AG20443 (cell line): ENCODE measurements around the gene DOCK1.

Experiments
- DNase-seq: peaks from one replicate; pipeline ENCODE4 v3.0.0; 2012; ENCODE audit warnings: low spot score, mixed read lengths

DOCK1 gene

GRCh38 chr10:127221281-127221680 lies 316.1 kb downstream of the DOCK1 start:
- no peak for DNase-seq

GRCh38 chr10:127227027-127227426 lies 321.8 kb downstream of the DOCK1 start:
- no peak for DNase-seq

- DNase-seq = no peak
These were observed 322.4 kb downstream of the DOCK1 start for GRCh38 chr10:127227663-127228062.

- no peak for DNase-seq
These were observed 323.1 kb downstream of the DOCK1 start for GRCh38 chr10:127228195-127228787.

GRCh38 chr10:127234306-127234800 lies 329.1 kb downstream of the DOCK1 start:
- no peak for DNase-seq

GRCh38 chr10:127236266-127236665 lies 331.0 kb downstream of the DOCK1 start:
- DNase-seq = no peak

- no peak for DNase-seq
These were observed 337.7 kb downstream of the DOCK1 start for GRCh38 chr10:127242914-127243313.

- DNase-seq = peak; percentile 45
These were observed 338.5 kb downstream of the DOCK1 start for GRCh38 chr10:127243490-127244272.

- DNase-seq = no peak
These were observed 340.2 kb downstream of the DOCK1 start for GRCh38 chr10:127245456-127245855.

GRCh38 chr10:127250031-127250430 lies 344.8 kb downstream of the DOCK1 start:
- no peak for DNase-seq

GRCh38 chr10:127252818-127253217 lies 347.6 kb downstream of the DOCK1 start:
- DNase-seq = no peak

- DNase-seq = no peak
These were observed 349.0 kb downstream of the DOCK1 start for GRCh38 chr10:127254276-127254675.

- DNase-seq = no peak
These were observed 352.2 kb downstream of the DOCK1 start for GRCh38 chr10:127257395-127257794.

GRCh38 chr10:127259347-127259746 lies 354.1 kb downstream of the DOCK1 start:
- DNase-seq = no peak

GRCh38 chr10:127262606-127263005 lies 357.4 kb downstream of the DOCK1 start:
- DNase-seq = no peak

GRCh38 chr10:127265288-127265687 lies 360.1 kb downstream of the DOCK1 start:
- DNase-seq = no peak

GRCh38 chr10:127266431-127266830 lies 361.2 kb downstream of the DOCK1 start:
- DNase-seq = no peak

- no peak for DNase-seq
These were observed 362.2 kb downstream of the DOCK1 start for GRCh38 chr10:127267442-127267841.

GRCh38 chr10:127272076-127272475 lies 366.8 kb downstream of the DOCK1 start:
- DNase-seq = no peak

- DNase-seq = no peak
These were observed 370.0 kb downstream of the DOCK1 start for GRCh38 chr10:127275272-127275671.

GRCh38 chr10:127275793-127276450 lies 370.7 kb downstream of the DOCK1 start:
- no peak for DNase-seq

- no peak for DNase-seq
These were observed 371.7 kb downstream of the DOCK1 start for GRCh38 chr10:127276794-127277462.
